ENCODE results near the gene ABCG1. TPM values are rescaled to one million over a fixed set of nuclear protein-coding genes. Genes with fewer than 3 reads are reported as not detected.
A peak's percentile ranks its signal among the peaks of the same experiment; 100 is the strongest.
"Not testable (repeated sequence)": the region's sequence is repeated elsewhere in the genome, so short reads cannot be mapped to it uniquely, and the experiment has no call there.

The ABCG1 gene
- total RNA-seq, 2 experiments from 2014 or later: 9.8 to 11.1 TPM

- Mint-ChIP-seq H3K4me1 (peaks cover 8% of the 10 kb centered on the region), H3K27ac (peak overlapping the region; percentile 65), H3K4me3 (no peak overlapping the region), H3K36me3 (peaks cover 10% of the 10 kb centered on the region), H3K9me3 (no peaks in the 10 kb centered on the region), H3K27me3 (no peaks in the 10 kb centered on the region)
- DNase-seq: no peak
Observed at GRCh38 chr21:42285569-42286245, 66.8 kb downstream of the ABCG1 start.

DNA sequence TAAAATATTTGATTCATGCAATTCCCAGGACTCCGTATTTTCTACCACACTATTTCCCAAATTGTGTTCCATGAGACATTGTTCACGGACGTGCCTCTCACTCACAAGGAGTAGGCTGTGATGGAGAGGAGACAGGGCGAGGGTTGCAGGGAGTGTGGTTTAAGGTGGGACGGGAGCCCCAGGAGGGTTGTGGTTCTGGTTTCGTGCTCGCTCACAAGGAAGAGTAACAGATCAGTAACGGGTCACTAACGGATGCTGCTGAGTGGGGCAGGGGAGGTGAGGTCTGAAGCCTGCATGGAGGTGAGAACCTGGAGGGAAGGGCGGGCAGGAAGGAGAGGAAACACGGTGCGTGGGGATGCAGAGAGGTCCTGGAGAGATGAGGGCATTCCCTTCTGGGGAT is 67.5 kb downstream of the ABCG1 start:
- no peak overlapping the region for H3K4me3 Mint-ChIP-seq
- no peaks in the 10 kb centered on the region for H3K27me3 Mint-ChIP-seq
- H3K9me3 Mint-ChIP-seq: no peaks in the 10 kb centered on the region
- peaks cover 14% of the 10 kb centered on the region for H3K36me3 Mint-ChIP-seq
- no peak for DNase-seq
- peak overlapping the region; percentile 65 for H3K27ac Mint-ChIP-seq
- peaks cover 8% of the 10 kb centered on the region for H3K4me1 Mint-ChIP-seq

DNA sequence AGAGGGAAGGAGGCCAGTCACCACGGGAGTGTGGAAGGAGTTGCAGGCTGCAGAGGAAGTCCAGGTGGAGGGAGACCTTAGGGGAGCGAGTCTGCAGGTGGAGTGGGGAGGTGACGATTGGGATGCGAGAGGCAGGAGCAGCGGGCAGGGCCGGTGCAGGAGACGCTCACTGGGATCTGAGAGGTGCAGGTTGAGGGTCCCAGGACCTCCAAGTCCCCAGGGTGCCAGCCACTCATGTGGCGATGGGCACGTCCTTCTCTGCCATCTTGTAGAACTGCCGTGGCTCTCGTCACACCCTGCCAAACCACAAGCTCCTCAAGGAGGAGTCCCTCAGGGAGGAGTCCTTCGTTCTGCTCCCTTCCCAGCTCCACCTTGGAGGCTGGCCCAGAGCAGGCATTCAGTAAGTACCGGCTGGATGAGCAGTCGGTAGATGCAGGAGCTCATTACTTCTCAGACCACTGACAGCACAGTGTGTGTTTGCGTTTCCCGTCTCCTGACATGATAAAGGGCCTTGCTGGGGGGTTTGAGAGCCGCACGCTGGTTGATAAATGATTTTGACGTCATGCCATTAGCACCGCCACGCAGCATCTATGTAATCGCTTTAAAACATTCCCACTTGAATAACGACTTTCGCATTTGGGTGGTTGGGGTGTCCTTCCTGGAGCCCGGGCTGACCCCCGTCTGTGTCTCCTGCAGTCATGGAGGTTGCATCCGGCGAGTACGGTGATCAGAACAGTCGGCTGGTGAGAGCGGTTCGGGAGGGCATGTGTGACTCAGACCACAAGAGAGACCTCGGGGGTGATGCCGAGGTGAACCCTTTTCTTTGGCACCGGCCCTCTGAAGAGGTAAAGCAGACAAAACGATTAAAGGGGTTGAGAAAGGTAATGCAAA is 68.5 kb downstream of the ABCG1 start:
- H3K4me1 Mint-ChIP-seq: peaks cover 8% of the 10 kb centered on the region
- peaks cover 14% of the 10 kb centered on the region for H3K36me3 Mint-ChIP-seq
- no peaks in the 10 kb centered on the region for H3K9me3 Mint-ChIP-seq
- DNase-seq: no peak
- no peak overlapping the region for H3K4me3 Mint-ChIP-seq
- H3K27ac Mint-ChIP-seq: peak overlapping the region; percentile 65
- no peaks in the 10 kb centered on the region for H3K27me3 Mint-ChIP-seq

- Mint-ChIP-seq H3K36me3 (peaks cover 14% of the 10 kb centered on the region), H3K4me1 (peaks cover 8% of the 10 kb centered on the region), H3K4me3 (no peak overlapping the region), H3K9me3 (no peaks in the 10 kb centered on the region), H3K27ac (no peak overlapping the region), H3K27me3 (no peaks in the 10 kb centered on the region)
- DNase-seq: no peak
Observed at GRCh38 chr21:42288962-42289361, 70.0 kb downstream of the ABCG1 start.

- peaks cover 8% of the 10 kb centered on the region for H3K4me1 Mint-ChIP-seq
- H3K27me3 Mint-ChIP-seq: no peaks in the 10 kb centered on the region
- H3K9me3 Mint-ChIP-seq: no peaks in the 10 kb centered on the region
- DNase-seq: no peak
- peaks cover 17% of the 10 kb centered on the region for H3K36me3 Mint-ChIP-seq
- H3K27ac Mint-ChIP-seq: no peak overlapping the region
- H3K4me3 Mint-ChIP-seq: no peak overlapping the region
Observed at GRCh38 chr21:42289926-42290325, 71.0 kb downstream of the ABCG1 start.

- H3K27ac Mint-ChIP-seq: peak overlapping the region; percentile 59
- H3K4me3 Mint-ChIP-seq: no peak overlapping the region
- DNase-seq: no peak
- no peaks in the 10 kb centered on the region for H3K9me3 Mint-ChIP-seq
- no peaks in the 10 kb centered on the region for H3K27me3 Mint-ChIP-seq
- peaks cover 7% of the 10 kb centered on the region for H3K4me1 Mint-ChIP-seq
- H3K36me3 Mint-ChIP-seq: peaks cover 17% of the 10 kb centered on the region
Observed at GRCh38 chr21:42290505-42290904, 71.6 kb downstream of the ABCG1 start.

- H3K4me1 Mint-ChIP-seq: peaks cover 2% of the 10 kb centered on the region
Observed at GRCh38 chr21:42291003-42291750, 72.2 kb downstream of the ABCG1 start.

GRCh38 chr21:42291751-42292562 is 73.0 kb downstream of the ABCG1 start:
- H3K36me3 Mint-ChIP-seq: peaks cover 17% of the 10 kb centered on the region
- no peaks in the 10 kb centered on the region for H3K9me3 Mint-ChIP-seq

More at GRCh38 chr21:42291003-42291750, 72.2 kb downstream of the ABCG1 start:
- Mint-ChIP-seq H3K36me3 (peaks cover 17% of the 10 kb centered on the region), H3K4me3 (no peak overlapping the region), H3K9me3 (no peaks in the 10 kb centered on the region), H3K27ac (peak overlapping the region; percentile 59), H3K27me3 (no peaks in the 10 kb centered on the region)
- no peak for DNase-seq

GRCh38 chr21:42292563-42293142 is 73.7 kb downstream of the ABCG1 start:
- H3K27me3 Mint-ChIP-seq, DNase-seq, H3K27ac Mint-ChIP-seq, H3K9me3 Mint-ChIP-seq, H3K4me3 Mint-ChIP-seq, H3K4me1 Mint-ChIP-seq: not testable (repeated sequence)
- H3K36me3 Mint-ChIP-seq: peaks cover 17% of the 10 kb centered on the region

More at GRCh38 chr21:42291751-42292562, 73.0 kb downstream of the ABCG1 start:
- no peak for DNase-seq
- no peak overlapping the region for H3K4me3 Mint-ChIP-seq
- H3K4me1 Mint-ChIP-seq: no peaks in the 10 kb centered on the region
- H3K27ac Mint-ChIP-seq: no peak overlapping the region
- no peaks in the 10 kb centered on the region for H3K27me3 Mint-ChIP-seq

DNA sequence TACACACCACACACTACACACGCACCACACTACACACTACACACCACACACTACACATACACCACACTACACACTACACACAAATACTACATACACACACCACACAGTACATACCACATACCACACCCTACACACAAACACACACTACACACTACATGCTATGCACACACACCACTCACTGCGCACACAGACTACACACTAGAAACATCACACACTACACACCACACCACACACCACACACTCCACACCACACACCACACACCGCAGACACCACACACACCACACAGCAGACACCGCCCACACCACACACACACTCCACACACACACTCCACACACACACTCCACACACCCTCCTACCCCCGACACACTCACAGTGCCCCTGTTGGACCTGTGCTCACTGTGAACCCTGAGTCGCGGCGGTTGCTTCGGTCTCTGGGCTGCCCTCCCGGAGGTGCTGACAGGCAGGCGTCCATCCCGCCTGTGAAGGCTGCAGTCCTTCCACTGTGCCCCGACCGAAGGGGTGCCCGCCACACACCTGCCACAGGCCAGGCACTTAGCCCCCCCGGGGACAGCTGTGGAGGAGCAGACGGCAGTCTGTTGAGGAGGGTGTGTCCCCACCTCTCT is 74.8 kb downstream of the ABCG1 start:
- DNase-seq: no peak
- Mint-ChIP-seq H3K36me3 (peaks cover 11% of the 10 kb centered on the region), H3K27ac (no peak overlapping the region), H3K27me3 (no peaks in the 10 kb centered on the region), H3K9me3 (no peaks in the 10 kb centered on the region), H3K4me1 (no peaks in the 10 kb centered on the region), H3K4me3 (no peak overlapping the region)

DNA sequence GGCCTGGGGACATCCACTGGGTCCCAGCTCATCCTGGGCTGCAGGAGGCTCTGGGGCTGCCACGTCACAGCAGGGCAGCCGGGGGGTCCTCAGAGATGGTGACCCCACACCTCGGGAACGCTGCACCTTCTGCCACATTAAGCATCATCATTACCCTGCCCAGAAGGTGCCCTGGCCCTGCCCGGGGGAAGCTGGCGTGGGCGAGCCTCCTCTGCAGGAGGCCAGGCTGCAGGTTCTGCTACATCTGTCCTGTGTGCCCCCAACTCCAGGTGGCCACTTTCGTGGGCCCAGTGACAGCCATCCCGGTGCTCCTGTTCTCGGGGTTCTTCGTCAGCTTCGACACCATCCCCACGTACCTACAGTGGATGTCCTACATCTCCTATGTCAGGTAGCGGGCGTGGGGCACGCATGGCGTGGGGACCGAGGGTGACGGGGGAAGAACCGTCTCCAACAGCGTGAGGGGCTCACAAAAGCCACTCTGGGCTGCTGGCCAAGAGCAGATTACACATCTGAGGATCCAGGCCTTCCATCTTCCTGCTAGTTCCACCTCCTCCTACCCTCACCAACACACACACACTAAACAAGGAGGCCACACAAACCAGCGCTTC is 75.4 kb downstream of the ABCG1 start:
- Mint-ChIP-seq H3K27ac (no peak overlapping the region), H3K27me3 (no peaks in the 10 kb centered on the region), H3K4me3 (no peak overlapping the region), H3K36me3 (peaks cover 7% of the 10 kb centered on the region), H3K9me3 (no peaks in the 10 kb centered on the region), H3K4me1 (peaks cover 4% of the 10 kb centered on the region)
- DNase-seq: no peak

DNA sequence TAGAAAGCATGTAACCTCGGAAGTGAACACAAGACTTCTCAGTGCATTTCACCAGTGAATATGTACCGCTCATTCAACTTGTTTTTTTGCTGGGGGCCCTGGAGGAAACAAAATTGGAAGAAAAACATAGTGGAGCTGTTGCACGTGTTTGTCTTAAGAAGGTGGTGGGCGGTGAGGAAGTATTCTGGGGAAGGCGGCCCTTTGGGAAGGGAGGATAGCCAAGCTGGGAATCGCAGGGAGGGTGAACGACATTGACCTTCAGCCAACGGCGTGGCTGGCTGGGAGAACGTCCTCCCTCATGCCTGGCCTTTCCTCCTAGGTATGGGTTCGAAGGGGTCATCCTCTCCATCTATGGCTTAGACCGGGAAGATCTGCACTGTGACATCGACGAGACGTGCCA is 76.9 kb downstream of the ABCG1 start:
- Mint-ChIP-seq H3K36me3 (peaks cover 6% of the 10 kb centered on the region), H3K27me3 (no peaks in the 10 kb centered on the region), H3K27ac (no peak overlapping the region), H3K4me1 (peaks cover 6% of the 10 kb centered on the region), H3K4me3 (no peak overlapping the region), H3K9me3 (no peaks in the 10 kb centered on the region)
- DNase-seq: no peak

DNA sequence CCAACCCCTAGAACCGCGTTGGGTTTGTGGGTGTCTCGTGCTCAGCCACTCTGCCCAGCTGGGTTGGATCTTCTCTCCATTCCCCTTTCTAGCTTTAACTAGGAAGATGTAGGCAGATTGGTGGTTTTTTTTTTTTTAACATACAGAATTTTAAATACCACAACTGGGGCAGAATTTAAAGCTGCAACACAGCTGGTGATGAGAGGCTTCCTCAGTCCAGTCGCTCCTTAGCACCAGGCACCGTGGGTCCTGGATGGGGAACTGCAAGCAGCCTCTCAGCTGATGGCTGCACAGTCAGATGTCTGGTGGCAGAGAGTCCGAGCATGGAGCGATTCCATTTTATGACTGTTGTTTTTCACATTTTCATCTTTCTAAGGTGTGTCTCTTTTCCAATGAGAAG is 77.6 kb downstream of the ABCG1 start:
- Mint-ChIP-seq H3K4me1 (peaks cover 6% of the 10 kb centered on the region), H3K36me3 (peaks cover 3% of the 10 kb centered on the region), H3K27me3 (no peaks in the 10 kb centered on the region), H3K4me3 (no peak overlapping the region), H3K27ac (no peak overlapping the region), H3K9me3 (no peaks in the 10 kb centered on the region)
- no peak for DNase-seq
